GM18873 (cell line): ENCODE results near the gene APMAP.

Source experiments
- ATAC-seq: cut with Tn5 transposase; IDR thresholded peaks from one replicate; pipeline ENCODE4 v1.9.1; 2021; ENCODE audit warnings: mild to moderate bottlenecking, moderate library complexity, moderate number of reproducible peaks; ENCODE audit not compliant: unreplicated experiment, low FRiP score

The APMAP gene

GRCh38 chr20:24970030-24970553, 22.5 kb downstream of the APMAP start:
- no peak for ATAC-seq

- no peak for ATAC-seq
These were observed 23.1 kb downstream of the APMAP start for GRCh38 chr20:24969186-24970029.

- ATAC-seq = no peak
These were observed 24.2 kb downstream of the APMAP start for GRCh38 chr20:24968278-24968800.

- no peak for ATAC-seq
These were observed 26.1 kb downstream of the APMAP start for GRCh38 chr20:24966317-24967012.

GRCh38 chr20:24965065-24965919, 27.3 kb downstream of the APMAP start:
- no peak for ATAC-seq

GRCh38 chr20:24964506-24964840, 28.1 kb downstream of the APMAP start:
- ATAC-seq = no peak

- ATAC-seq = no peak
These were observed 28.7 kb downstream of the APMAP start for GRCh38 chr20:24963672-24964505.

GRCh38 chr20:24962510-24962909, 30.0 kb downstream of the APMAP start:
- ATAC-seq = no peak

GRCh38 chr20:24962182-24962492, 30.4 kb downstream of the APMAP start:
- no peak for ATAC-seq

- no peak for ATAC-seq
These were observed 31.0 kb downstream of the APMAP start for GRCh38 chr20:24961384-24962181.

GRCh38 chr20:24960861-24961260, 31.7 kb downstream of the APMAP start:
- no peak for ATAC-seq

- ATAC-seq = no peak
These were observed 32.2 kb downstream of the APMAP start for GRCh38 chr20:24960302-24960801.

- ATAC-seq = no peak
These were observed 32.8 kb downstream of the APMAP start for GRCh38 chr20:24959591-24960301.

- no peak for ATAC-seq
These were observed 33.8 kb downstream of the APMAP start for GRCh38 chr20:24958506-24959385.

GRCh38 chr20:24957326-24958016, 35.1 kb downstream of the APMAP start:
- no peak for ATAC-seq

- no peak for ATAC-seq
These were observed 36.3 kb downstream of the APMAP start for GRCh38 chr20:24956001-24956841.
